Measurements from ENCODE around the gene DLGAP1. TPM values are rescaled to one million over a fixed set of nuclear protein-coding genes. Genes with fewer than 3 reads are reported as not detected.
A peak's percentile ranks its signal among the peaks of the same experiment; 100 is the strongest.

The DLGAP1 gene
- total RNA-seq, 1 experiment from 2014 or later, result 0.07 TPM

GRCh38 chr18:3451183-3451988, 1003.7 kb downstream of the DLGAP1 start:
- Mint-ChIP-seq H3K27ac (ENCODE audit: unreplicated experiment) (peak overlapping the region; percentile 97), H3K27me3 (ENCODE audit: insufficient read depth, unreplicated experiment) (no peaks in the 10 kb centered on the region), H3K4me1 (ENCODE audit: low read depth, unreplicated experiment) (peaks cover 9% of the 10 kb centered on the region), H3K36me3 (ENCODE audit: insufficient read depth, unreplicated experiment) (peaks cover 87% of the 10 kb centered on the region), H3K9me3 (ENCODE audit: unreplicated experiment) (no peaks in the 10 kb centered on the region), H3K4me3 (ENCODE audit: unreplicated experiment) (peak overlapping the region; percentile 87)
- DNase-seq, result peak; percentile 92 to 93
- CTCF ChIA-PET, result interaction anchor here (1.5 kb wide), 1 partner anchor 214 kb away, joined by 7 read pairs; no protein-coding TSS in a partner anchor
- H3K27me3 ChIP-seq (replicated peaks; ENCODE audit: control insufficient read depth, insufficient read depth, low read length), result no peaks in the 10 kb centered on the region
- POLR2A ChIA-PET, result interaction anchor here (0.5 to 2.2 kb wide), 7 partner anchors 143 to 215 kb away, joined by 3 to 9 read pairs (median 5); no protein-coding TSS in a partner anchor
- H3K36me3 ChIP-seq (ENCODE audit: control insufficient read depth, insufficient read depth, low read length), result no peaks in the 10 kb centered on the region
- H3K9me3 ChIP-seq, result no peaks in the 10 kb centered on the region
- peak overlapping the region; percentile 60 for H3K4me3 ChIP-seq (ENCODE audit: low read depth, low read length)
- TF ChIP-seq, protein P1, sequence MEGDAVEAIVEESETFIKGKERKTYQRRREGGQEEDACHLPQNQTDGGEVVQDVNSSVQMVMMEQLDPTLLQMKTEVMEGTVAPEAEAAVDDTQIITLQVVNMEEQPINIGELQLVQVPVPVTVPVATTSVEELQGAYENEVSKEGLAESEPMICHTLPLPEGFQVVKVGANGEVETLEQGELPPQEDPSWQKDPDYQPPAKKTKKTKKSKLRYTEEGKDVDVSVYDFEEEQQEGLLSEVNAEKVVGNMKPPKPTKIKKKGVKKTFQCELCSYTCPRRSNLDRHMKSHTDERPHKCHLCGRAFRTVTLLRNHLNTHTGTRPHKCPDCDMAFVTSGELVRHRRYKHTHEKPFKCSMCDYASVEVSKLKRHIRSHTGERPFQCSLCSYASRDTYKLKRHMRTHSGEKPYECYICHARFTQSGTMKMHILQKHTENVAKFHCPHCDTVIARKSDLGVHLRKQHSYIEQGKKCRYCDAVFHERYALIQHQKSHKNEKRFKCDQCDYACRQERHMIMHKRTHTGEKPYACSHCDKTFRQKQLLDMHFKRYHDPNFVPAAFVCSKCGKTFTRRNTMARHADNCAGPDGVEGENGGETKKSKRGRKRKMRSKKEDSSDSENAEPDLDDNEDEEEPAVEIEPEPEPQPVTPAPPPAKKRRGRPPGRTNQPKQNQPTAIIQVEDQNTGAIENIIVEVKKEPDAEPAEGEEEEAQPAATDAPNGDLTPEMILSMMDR (IDR thresholded peaks at IDR 0.05; ENCODE audit: insufficient read depth in 1 of 2, low read depth in 1 of 2, low read length in 1 of 2, severe bottlenecking in 1 of 2, unreplicated experiment in 1 of 2), result no peak
- intact Hi-C loops (cut with micrococcal nuclease; ENCODE audit: unreplicated experiment), result loop anchor here (10.0 kb wide), 1 partner anchor 597 kb away; no protein-coding TSS in a partner anchor
- TSS peak; percentile 26 for BruUV-seq (replicated peaks)
- peaks cover 27% of the 10 kb centered on the region for H3K4me1 ChIP-seq

GRCh38 chr18:3450799-3451182, 1004.3 kb downstream of the DLGAP1 start:
- Mint-ChIP-seq H3K36me3 (ENCODE audit: insufficient read depth, unreplicated experiment) (peaks cover 81% of the 10 kb centered on the region), H3K4me1 (ENCODE audit: low read depth, unreplicated experiment) (peaks cover 3% of the 10 kb centered on the region), H3K4me3 (ENCODE audit: unreplicated experiment) (peak overlapping the region; percentile 87), H3K27me3 (ENCODE audit: insufficient read depth, unreplicated experiment) (no peaks in the 10 kb centered on the region), H3K9me3 (ENCODE audit: unreplicated experiment) (no peaks in the 10 kb centered on the region), H3K27ac (ENCODE audit: unreplicated experiment) (peak overlapping the region; percentile 97)
- DNase-seq, result no peak
- H3K4me1 ChIP-seq, result peaks cover 27% of the 10 kb centered on the region
- no peaks in the 10 kb centered on the region for H3K36me3 ChIP-seq (ENCODE audit: control insufficient read depth, insufficient read depth, low read length)
- no peaks in the 10 kb centered on the region for H3K9me3 ChIP-seq
- intact Hi-C loops (cut with micrococcal nuclease; ENCODE audit: unreplicated experiment), result loop anchor here (10.0 kb wide), 1 partner anchor 596 kb away; no protein-coding TSS in a partner anchor
- peak overlapping the region; percentile 60 for H3K4me3 ChIP-seq (ENCODE audit: low read depth, low read length)
- H3K27me3 ChIP-seq (replicated peaks; ENCODE audit: control insufficient read depth, insufficient read depth, low read length), result no peaks in the 10 kb centered on the region
- ChIA-PET CTCF (no interaction called here), POLR2A (interaction anchor here (0.5 to 2.2 kb wide), 3 partner anchors 143 to 190 kb away, joined by 3 to 8 read pairs (median 4); no protein-coding TSS in a partner anchor)
- BruUV-seq (replicated peaks), result no TSS peak
- TF ChIP-seq, protein P1 (IDR thresholded peaks at IDR 0.05; ENCODE audit: insufficient read depth in 1 of 2, low read depth in 1 of 2, low read length in 1 of 2, severe bottlenecking in 1 of 2, unreplicated experiment in 1 of 2), result no peak

- POLR2A ChIA-PET, result interaction anchor here (0.5 to 3.1 kb wide), 4 partner anchors 144 to 189 kb away, joined by 3 to 30 read pairs (median 6); no protein-coding TSS in a partner anchor
- CTCF ChIA-PET, result no interaction called here
- H3K36me3 ChIP-seq (ENCODE audit: control insufficient read depth, insufficient read depth, low read length), result no peaks in the 10 kb centered on the region
- no peaks in the 10 kb centered on the region for H3K9me3 Mint-ChIP-seq (ENCODE audit: unreplicated experiment)
- peaks cover 76% of the 10 kb centered on the region for H3K36me3 Mint-ChIP-seq (ENCODE audit: insufficient read depth, unreplicated experiment)
- BruUV-seq (replicated peaks), result TSS peak; percentile 9
- peak within 1 kb of the TSS; percentile 60 for H3K4me3 ChIP-seq (ENCODE audit: low read depth, low read length)
- peak within 1 kb of the TSS; percentile 97 for H3K27ac Mint-ChIP-seq (ENCODE audit: unreplicated experiment)
- no peaks in the 10 kb centered on the region for H3K4me1 Mint-ChIP-seq (ENCODE audit: low read depth, unreplicated experiment)
- DNase-seq, result peak; percentile 85 to 88
- peaks cover 22% of the 10 kb centered on the region for H3K4me1 ChIP-seq
- TF ChIP-seq, protein P1 (IDR thresholded peaks at IDR 0.05; ENCODE audit: insufficient read depth in 1 of 2, low read depth in 1 of 2, low read length in 1 of 2, severe bottlenecking in 1 of 2, unreplicated experiment in 1 of 2), result no peak
- intact Hi-C loops (cut with micrococcal nuclease; ENCODE audit: unreplicated experiment), result loop anchor here (10.0 kb wide), 1 partner anchor 595 kb away; no protein-coding TSS in a partner anchor
- no peaks in the 10 kb centered on the region for H3K9me3 ChIP-seq
- H3K27me3 Mint-ChIP-seq (ENCODE audit: insufficient read depth, unreplicated experiment), result no peaks in the 10 kb centered on the region
- H3K4me3 Mint-ChIP-seq (ENCODE audit: unreplicated experiment), result peak within 1 kb of the TSS; percentile 87
- no peaks in the 10 kb centered on the region for H3K27me3 ChIP-seq (replicated peaks; ENCODE audit: control insufficient read depth, insufficient read depth, low read length)
Measured at GRCh38 chr18:3450012-3450798, 1004.9 kb downstream of the DLGAP1 start, which contains the start of gene TGIF1. TGIF1 (plus strand) TSS chr18:3450172; CDS start chr18:3450490, 318 bp downstream.

Data from Caco-2 (cell line).